Colonic mucosa (tissue), 4 donors: ENCODE data around the gene MPEG1. TPM values are rescaled to one million over a fixed set of nuclear protein-coding genes. Genes with fewer than 3 reads are reported as not detected.

ENCODE experiments used
- DNase-seq: peaks from one replicate; pipeline ENCODE4 v3.0.0-alpha.2; 2020
- H3K27ac ChIP-seq: fragments of 200-600 bp; one replicate; pipeline ENCODE4 v1.8.0; 2021
- H3K27me3 ChIP-seq: fragments of 200-600 bp; one replicate; pipeline ENCODE4 v1.8.0; 2021
- H3K36me3 ChIP-seq: fragments of 200-600 bp; one replicate; pipeline ENCODE4 v1.8.0; 2021
- H3K4me1 ChIP-seq: fragments of 200-600 bp; one replicate; pipeline ENCODE4 v1.8.0; 2021; ENCODE audit warnings: mild to moderate bottlenecking
- H3K4me3 ChIP-seq: fragments of 200-600 bp; one replicate; pipeline ENCODE4 v1.8.0; 2021
- H3K9ac ChIP-seq, 2 donors: one replicate each; pipeline ENCODE4 v1.7.0; 2013; ENCODE audit warnings: control low read depth in 2 of 2, low read depth in 2 of 2, low read length in 2 of 2
- H3K9me3 ChIP-seq: fragments of 200-600 bp; one replicate; pipeline ENCODE4 v1.8.0; 2021
- CTCF ChIP-seq: fragments of 200-600 bp; IDR thresholded peaks from one replicate; pipeline ENCODE4 v1.8.0; 2022; ENCODE audit warnings: antibody characterized with exemption, mild to moderate bottlenecking
- intact Hi-C: fragments of 100-400 bp; cut with DNase I; formaldehyde crosslinking; loops from one replicate; pipeline ENCODE4 v1.14.1; 2022
- total RNA-seq, 2 donors: library from RNA; stranded (reverse); fragmentation: NEBNext Ultra II Directional in 1 of 2; extraction: Animal tissue kit (Norgen Biotek cat#: 25700) in 1 of 2; gene quantifications; one replicate each; pipeline ENCODE4 v1.2.1, GENCODE V29; 2021
- donor health status: healthy.
- donor health status: DM: no; HTN: no; CAD: no.
- donor health status: DM: no; HTN: no; CAD: no.

Gene MPEG1
- total RNA-seq, 2 donors from 2014 or later = 4.7 to 17.6 TPM

- no peaks in the 10 kb centered on the region for H3K27me3 ChIP-seq
- no peak for TF ChIP-seq CTCF
- H3K4me3 ChIP-seq = no peak overlapping the region
- H3K36me3 ChIP-seq = peaks cover 9% of the 10 kb centered on the region
- peak overlapping the region; percentile 49 for H3K27ac ChIP-seq
- peak overlapping the region; percentile 3 to 38 for H3K9ac ChIP-seq
- intact Hi-C loops = no loop called here
- DNase-seq = peak; percentile 75
- peaks cover 24% of the 10 kb centered on the region for H3K4me1 ChIP-seq
- no peaks in the 10 kb centered on the region for H3K9me3 ChIP-seq
Observed at GRCh38 chr11:59191095-59191494, 21.6 kb downstream of the MPEG1 start.

- Histone ChIP-seq H3K27ac (peak overlapping the region; percentile 49), H3K27me3 (no peaks in the 10 kb centered on the region), H3K4me1 (peaks cover 27% of the 10 kb centered on the region), H3K36me3 (peaks cover 9% of the 10 kb centered on the region), H3K9ac (peak overlapping the region in 1 of 2 donors; percentile 24), H3K4me3 (no peak overlapping the region), H3K9me3 (no peaks in the 10 kb centered on the region)
- TF ChIP-seq CTCF = no peak
- intact Hi-C loops = no loop called here
- DNase-seq = no peak
Observed at GRCh38 chr11:59189986-59190385, 22.7 kb downstream of the MPEG1 start.

GRCh38 chr11:59188954-59189353 lies 23.8 kb downstream of the MPEG1 start:
- DNase-seq = no peak
- Histone ChIP-seq H3K9ac (no peak overlapping the region), H3K27me3 (no peaks in the 10 kb centered on the region), H3K4me3 (no peak overlapping the region), H3K36me3 (peaks cover 9% of the 10 kb centered on the region), H3K27ac (no peak overlapping the region), H3K4me1 (peaks cover 33% of the 10 kb centered on the region), H3K9me3 (no peaks in the 10 kb centered on the region)
- intact Hi-C loops = no loop called here
- no peak for TF ChIP-seq CTCF

GRCh38 chr11:59187587-59187986 lies 25.1 kb downstream of the MPEG1 start:
- Histone ChIP-seq H3K4me3 (no peak overlapping the region), H3K9ac (peak overlapping the region in 1 of 2 donors; percentile 84), H3K27me3 (no peaks in the 10 kb centered on the region), H3K36me3 (peaks cover 7% of the 10 kb centered on the region), H3K9me3 (no peaks in the 10 kb centered on the region), H3K27ac (peak overlapping the region; percentile 73), H3K4me1 (peaks cover 39% of the 10 kb centered on the region)
- no peak for TF ChIP-seq CTCF
- DNase-seq = peak; percentile 69
- intact Hi-C loops = loop anchor here (2.0 kb wide), 1 partner anchor 15 kb away; the partner anchor contains the start of gene DTX4

GRCh38 chr11:59187035-59187434 lies 25.7 kb downstream of the MPEG1 start:
- H3K4me3 ChIP-seq = no peak overlapping the region
- intact Hi-C loops = loop anchor here (2.0 kb wide), 1 partner anchor 14 kb away; the partner anchor contains the start of gene DTX4
- peak overlapping the region in 1 of 2 donors; percentile 84 for H3K9ac ChIP-seq
- DNase-seq = no peak
- no peaks in the 10 kb centered on the region for H3K9me3 ChIP-seq
- H3K27ac ChIP-seq = peak overlapping the region; percentile 73
- H3K36me3 ChIP-seq = peaks cover 4% of the 10 kb centered on the region
- no peaks in the 10 kb centered on the region for H3K27me3 ChIP-seq
- peaks cover 39% of the 10 kb centered on the region for H3K4me1 ChIP-seq
- no peak for TF ChIP-seq CTCF
